T47D (cell line): ENCODE results near the gene PRXL2A.
A peak's percentile ranks its signal among the peaks of the same experiment; 100 is the strongest.

Experiments used
- DNase-seq, 2 experiments: peaks; one replicate each; pipeline versions ENCODE4 v3.0.0 to v3.0.0-alpha.2; 2011 to 2012; ENCODE audit warnings: low read depth in 1 of 2, low spot score in 1 of 2
- JUND ChIP-seq: IDR thresholded peaks from 2 replicates; pipeline ENCODE4 v1.6.1; 2012; ENCODE audit warnings: low read depth
- in situ Hi-C: cut with HindIII; loops from 2 replicates; pipeline ENCODE4 v1.10.0; 2016; ENCODE audit warnings: low sequenced_read_pairs, low pct_unique_long_range_greater_than_20kb

PRXL2A gene

DNA sequence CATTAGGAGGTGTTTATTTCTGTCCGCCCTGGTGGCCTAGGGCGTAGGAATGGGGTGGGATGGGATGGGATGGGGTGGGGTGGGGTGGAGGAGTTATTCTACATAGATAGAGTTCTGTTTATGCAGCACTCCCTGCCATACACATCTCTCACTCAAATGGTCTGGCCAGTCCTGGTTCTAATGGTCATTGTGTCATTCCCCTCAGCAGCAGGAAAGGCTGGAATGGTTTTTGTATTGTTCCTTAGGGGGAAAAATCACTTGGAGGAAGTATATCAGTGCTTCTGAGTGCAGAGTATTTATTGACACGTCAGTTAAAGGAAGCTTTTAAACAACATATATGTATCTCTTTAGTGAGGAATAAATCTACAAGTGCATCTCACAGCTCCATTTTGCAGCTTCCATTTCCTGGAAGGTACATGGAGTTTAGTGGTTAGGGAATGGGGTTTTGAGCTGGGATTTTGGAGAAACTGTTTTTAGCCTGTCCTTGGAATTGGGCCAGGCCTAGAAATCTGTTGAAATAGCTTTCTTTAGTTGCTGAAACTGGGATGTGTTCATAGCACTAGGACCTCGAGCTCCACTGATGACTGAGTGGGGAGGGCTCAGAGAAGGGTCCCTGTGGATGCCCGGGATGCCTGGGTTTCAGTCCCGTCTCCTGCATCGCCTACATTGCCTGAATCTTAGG is 54.1 kb downstream of the PRXL2A start:
- in situ Hi-C loops: no loop called here
- DNase-seq: no peak

GRCh38 chr10:80462981-80463741 is 54.8 kb downstream of the PRXL2A start:
- TF ChIP-seq JUND: no peak
- in situ Hi-C loops: no loop called here
- DNase-seq: no peak

More for the DNA sequence above, 54.1 kb downstream of the PRXL2A start:
- no peak for TF ChIP-seq JUND

- DNase-seq: no peak
- in situ Hi-C loops: no loop called here
- TF ChIP-seq JUND: no peak
Measured at GRCh38 chr10:80463868-80464267, 55.5 kb downstream of the PRXL2A start.

DNA sequence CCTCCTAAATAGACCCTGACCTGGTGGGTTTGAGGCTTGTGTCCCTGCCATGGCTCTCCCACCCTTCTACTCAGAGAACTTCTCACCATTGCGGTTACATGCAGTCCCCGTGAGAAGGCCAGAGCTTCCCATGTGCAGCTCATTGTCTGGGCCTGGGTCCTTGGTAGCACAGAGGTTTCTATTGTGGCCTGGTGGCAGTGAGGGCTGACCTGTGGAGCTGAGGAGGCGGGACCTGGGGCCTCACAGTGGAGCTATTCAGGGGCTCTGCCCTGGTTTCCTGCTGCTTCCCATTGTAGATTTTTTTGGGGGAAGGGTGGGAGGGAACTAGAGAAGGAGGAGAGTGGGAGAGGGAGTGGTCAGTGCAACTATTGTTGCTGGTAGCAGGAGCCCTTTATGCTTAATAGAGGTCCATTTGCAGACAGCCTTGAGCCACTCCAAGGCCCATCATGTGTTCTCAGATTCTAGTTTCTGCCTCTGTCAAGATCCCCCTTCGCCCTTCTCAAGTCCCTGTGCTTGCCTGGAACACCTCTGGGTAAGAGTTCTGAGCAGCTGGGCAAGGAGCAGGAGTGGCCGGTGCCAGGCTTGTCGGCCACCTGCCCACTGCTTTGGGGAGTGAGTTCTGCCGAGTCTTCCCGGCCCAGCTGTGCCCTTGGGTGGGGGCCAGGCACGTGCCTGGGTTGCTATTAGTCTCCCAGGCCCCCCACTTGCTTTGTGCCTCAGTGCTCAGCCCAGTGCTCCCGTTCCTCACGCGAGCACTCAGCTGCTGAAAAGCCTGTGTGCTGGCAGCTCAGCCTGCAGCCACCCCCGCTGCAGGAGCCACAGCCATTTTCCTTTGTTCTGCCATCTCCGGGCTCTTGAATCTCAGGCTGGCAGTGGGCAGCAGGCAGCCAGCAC is 56.5 kb downstream of the PRXL2A start:
- in situ Hi-C loops: no loop called here
- TF ChIP-seq JUND: no peak
- no peak for DNase-seq

DNA sequence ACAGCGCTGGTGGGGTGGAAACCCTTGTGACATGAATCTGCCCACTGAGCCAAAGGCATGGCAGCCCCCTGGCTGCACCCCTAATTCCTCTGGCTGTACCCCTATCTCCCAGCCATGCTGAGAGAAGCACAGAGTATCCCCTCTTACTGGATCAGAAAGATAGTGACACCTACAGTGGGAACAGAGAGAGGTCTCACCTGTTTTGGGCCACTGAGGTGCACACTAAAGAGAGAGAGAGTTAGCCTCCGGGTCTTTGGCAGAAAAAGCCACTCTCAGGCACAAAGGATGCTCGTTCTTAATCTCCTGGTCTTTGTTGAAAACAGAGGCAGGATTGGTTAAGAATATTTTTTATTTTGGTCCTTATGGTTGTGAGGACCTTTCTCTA is 57.1 kb downstream of the PRXL2A start:
- no peak for TF ChIP-seq JUND
- in situ Hi-C loops: no loop called here
- no peak for DNase-seq

- in situ Hi-C loops: no loop called here
- TF ChIP-seq JUND: no peak
- DNase-seq: no peak
Measured at GRCh38 chr10:80465839-80466590, 57.7 kb downstream of the PRXL2A start.

DNA sequence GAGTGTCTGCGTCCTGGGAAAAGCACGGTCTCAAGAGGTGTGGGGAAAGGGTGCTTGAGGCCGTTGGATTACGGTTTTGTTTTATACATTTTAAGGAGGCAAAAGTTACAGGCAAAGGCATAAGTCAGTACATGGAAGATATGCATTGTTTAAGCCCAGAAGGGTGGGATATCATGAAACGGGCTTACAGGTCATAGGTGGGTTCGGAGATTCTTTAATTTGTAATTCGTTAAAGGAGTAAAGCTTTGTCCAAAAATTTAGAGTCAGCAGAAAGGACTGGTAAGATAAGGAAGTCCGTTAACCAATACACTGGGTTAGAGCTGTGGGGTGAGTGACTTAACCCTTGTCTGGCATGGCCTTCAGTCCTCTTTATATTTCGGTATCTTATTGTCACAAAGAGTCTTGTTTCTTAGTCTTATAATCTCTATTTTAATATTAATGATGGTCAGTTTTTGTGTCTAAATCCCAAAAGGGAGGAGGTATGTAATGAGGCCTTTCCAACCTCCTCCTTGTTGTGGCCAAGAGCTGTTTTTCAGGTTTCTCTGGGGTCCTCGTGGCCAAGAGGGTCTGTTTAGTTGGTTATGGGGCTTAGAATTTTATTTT is 58.5 kb downstream of the PRXL2A start:
- in situ Hi-C loops: no loop called here
- DNase-seq: no peak
- no peak for TF ChIP-seq JUND

- in situ Hi-C loops: no loop called here
- no peak for DNase-seq
- TF ChIP-seq JUND: no peak
Measured at GRCh38 chr10:80468002-80468401, 59.7 kb downstream of the PRXL2A start.

DNA sequence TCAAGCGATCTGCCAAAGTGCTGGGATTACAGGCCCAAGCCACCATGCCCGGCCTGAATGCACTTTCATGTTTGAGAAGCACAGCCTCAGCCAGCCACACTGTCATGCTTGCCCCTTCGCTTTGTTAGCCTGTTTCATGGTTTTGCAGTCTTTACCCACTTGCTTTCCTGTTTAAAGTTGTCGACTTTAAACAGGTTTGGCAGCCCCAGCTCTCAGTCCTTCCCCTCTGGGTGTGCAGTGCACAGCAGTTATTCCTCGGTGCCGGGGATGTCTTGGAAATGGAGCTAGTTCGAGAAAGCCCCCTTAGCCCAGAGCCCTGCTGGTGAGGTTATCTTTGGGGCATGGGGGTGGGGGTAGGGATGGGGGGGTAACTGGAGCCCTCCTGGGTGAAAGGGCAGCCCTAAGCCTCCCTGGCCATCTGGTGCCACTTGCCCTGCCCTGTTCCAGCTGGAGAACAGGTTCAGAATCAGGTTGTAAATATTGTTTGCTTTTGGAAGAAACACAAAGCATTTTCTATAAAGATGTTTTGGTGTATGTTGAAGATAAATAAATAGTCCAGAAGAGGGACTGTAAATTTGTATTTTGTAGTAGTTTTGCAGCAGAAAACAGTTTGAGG is 60.6 kb downstream of the PRXL2A start:
- in situ Hi-C loops: no loop called here
- peak; percentile 53 to 71 for DNase-seq
- no peak for TF ChIP-seq JUND

GRCh38 chr10:80470266-80470665 is 61.9 kb downstream of the PRXL2A start:
- in situ Hi-C loops: no loop called here
- no peak for DNase-seq
- no peak for TF ChIP-seq JUND

DNA sequence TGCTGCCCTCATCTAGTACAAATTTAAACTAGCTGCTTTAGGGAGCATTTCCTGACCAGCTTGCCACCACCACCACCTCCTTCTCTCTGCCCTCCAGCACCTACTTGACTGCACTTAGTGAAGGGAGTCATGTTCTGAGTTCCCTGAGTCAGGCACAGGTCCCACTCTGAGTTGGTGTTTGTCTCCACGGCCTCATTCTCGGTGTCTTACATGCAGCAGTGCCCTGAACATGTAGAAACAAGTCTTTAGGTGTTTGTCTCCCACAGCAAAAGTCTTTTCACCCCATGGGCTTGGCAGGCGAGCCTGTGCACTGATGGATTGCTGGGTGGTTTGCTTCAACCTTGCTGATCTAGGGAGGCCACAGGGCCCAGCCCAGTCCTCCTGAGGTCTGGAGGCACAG is 62.6 kb downstream of the PRXL2A start:
- in situ Hi-C loops: no loop called here
- no peak for TF ChIP-seq JUND
- DNase-seq: no peak
